NCI-H146 treated with DMSO at 0.1 percent for 48 hours (cell line): ENCODE data around the gene SLC6A7.
"Not testable (repeated sequence)": the region's sequence is repeated elsewhere in the genome, so short reads cannot be mapped to it uniquely, and the experiment has no call there.

Experiments used
- DNase-seq: peaks from one replicate; lab custom pipeline; 2025; ENCODE audit not compliant: unreplicated experiment; lab: John Stamatoyannopoulos, UW

SLC6A7 gene

DNA sequence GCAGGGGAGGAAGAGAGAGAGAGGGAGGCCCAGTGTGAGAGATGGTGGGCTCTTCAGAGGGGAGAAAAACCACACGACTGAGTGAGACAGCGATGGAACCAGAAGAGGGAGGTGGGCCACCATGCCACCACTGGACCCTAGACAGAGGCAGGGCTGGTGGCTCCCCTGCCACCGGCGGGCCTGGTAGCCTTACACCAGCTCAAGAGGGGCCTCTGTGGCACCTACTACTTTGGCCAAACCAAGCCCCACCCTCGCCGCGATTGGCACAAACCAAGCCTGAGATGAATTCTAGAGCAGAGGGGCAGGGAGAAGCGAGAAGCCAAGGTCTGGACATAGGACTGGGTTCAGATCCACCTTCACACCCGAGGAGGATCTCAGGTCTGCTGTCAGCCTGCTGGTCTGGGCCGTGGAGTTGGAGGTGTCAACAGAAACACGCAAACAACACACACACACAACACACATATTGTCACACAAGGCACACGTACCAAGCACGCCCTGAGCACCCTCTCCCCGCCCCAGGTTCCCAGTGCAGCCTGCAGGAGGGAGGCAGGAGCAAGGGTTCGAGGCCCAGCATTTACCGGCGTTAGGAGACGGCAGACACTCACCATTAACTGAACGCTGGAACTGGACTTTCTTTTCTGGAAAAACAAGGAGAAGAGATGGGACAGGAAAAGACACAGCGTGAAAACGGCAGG, 49.4 kb downstream of the SLC6A7 start:
- DNase-seq: no peak

DNA sequence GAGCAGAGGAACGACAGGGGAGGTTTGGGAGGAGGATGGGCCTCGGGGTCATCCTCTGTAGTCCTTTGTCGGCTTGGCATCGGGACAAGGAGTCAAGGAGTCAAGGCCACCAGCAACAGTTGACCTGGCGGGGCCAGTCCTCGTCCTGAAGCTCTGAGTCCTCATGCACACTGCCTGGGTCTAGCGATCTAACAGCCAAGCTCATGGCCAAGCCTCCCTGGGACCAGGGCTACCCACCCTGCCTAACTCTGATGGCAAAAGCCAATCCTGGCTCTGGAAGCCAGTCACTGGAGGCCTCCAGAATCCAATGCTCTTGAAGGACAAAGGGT, 49.9 kb downstream of the SLC6A7 start:
- DNase-seq: no peak

DNA sequence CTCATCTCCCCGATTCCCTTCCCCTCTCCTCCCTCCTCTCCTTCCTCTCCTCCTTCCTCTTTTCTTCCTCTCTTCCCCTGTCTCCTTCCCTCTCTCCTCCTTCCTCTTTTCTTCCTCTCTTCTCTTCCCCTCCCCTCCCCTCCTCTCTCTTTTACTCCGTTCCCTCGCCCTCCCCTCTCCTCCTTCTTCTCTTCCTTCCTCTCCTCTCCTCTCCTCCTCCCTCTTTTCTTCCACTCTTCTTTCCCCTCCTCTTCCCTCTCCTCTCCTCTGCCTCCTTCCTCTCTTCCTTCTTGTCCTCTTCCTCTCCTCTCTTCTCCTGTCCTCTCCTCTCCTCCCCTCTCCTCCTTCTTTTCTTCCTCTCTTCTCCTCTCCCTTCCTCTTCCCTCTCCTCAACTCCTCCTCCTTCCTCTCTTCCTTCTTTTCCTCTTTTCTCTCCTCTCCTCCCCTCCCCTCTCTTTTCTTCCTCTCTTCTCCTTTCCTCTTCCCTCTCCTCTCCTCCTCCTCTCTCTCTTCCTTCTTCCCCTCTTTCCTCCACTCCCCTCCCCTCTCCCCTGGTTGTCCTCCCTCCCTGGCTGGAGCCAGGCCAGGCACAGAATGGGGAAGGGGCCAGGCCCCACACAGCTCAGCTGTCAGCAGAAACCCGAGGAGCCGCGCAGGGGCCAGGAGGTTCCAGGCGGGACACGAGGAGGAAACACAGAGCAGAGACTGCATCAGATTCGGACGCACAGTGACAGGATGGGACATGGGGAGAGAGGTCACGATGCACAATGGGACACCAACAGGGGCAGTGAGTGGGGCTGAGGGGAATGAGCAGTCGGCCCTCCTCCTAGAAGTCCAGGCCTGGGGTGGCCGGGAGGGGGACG, 51.7 kb downstream of the SLC6A7 start:
- no peak for DNase-seq

DNA sequence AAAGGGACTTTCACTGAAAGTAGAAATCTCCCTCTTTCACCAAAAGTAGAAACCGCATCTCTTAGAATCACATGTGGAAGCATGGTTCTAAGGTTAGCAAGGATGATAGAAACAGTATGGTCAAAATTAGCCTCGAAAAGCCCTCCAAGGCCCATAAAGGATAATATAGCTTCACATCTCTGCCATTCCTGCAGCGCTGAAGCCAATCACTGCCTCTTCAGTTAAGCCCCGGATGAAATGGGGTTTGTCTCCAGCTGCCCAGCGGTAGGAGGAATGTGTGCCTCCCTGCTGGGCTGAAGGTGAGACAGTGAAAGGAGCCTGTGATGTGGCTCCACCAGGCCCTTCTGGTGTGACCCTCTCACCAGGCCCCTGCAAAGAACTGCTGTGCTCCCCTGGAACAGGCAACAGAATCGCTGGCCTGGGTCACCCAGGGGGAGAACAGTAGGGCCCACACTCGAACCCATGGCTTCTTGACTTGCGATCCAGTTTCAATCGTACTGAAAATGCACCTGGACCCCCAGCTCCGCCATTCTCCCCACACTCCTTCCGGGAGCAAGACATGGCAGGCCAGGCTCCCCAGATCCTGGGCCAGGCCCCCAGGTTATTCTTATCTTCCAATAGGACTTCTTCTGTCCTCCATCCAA, 52.5 kb downstream of the SLC6A7 start:
- DNase-seq: no peak

DNA sequence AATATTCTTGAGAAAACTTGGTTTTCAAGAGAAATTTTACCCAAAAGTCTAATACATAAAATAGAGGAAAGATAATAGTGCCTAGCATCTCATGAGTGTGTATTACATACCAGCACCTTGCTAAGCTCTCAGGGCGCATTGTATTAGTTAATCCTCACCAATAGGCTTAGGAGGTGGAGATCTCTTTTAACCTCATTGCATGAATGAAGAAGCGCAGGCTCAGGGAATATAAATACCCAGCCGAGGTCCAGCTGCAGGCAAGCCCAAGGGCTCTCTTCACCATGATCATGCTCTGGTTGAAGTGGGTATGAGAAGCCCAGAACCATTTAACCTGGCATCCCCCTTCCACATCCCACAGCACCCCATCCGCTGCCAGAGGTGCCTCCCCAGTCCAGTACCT, 53.7 kb downstream of the SLC6A7 start:
- no peak for DNase-seq

DNA sequence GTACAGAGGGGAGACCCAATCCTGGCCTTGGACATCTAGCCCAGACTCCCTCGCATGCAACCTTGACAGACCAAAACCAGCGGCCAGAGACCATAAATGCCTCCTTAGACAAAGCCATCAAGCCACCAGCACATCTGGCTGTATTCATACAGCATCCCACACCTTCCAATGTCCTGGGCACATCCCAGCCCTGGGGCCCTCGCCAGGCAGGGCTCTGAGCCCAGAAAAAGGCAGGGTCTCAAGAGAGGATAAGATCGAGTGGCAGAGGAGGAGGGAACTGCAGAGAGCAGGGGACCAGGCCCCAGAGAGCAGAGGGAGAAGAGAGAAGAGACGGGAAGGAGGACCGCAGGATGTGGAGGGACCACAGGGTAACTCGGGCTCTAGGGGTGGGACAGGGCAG, 54.3 kb downstream of the SLC6A7 start:
- no peak for DNase-seq

DNA sequence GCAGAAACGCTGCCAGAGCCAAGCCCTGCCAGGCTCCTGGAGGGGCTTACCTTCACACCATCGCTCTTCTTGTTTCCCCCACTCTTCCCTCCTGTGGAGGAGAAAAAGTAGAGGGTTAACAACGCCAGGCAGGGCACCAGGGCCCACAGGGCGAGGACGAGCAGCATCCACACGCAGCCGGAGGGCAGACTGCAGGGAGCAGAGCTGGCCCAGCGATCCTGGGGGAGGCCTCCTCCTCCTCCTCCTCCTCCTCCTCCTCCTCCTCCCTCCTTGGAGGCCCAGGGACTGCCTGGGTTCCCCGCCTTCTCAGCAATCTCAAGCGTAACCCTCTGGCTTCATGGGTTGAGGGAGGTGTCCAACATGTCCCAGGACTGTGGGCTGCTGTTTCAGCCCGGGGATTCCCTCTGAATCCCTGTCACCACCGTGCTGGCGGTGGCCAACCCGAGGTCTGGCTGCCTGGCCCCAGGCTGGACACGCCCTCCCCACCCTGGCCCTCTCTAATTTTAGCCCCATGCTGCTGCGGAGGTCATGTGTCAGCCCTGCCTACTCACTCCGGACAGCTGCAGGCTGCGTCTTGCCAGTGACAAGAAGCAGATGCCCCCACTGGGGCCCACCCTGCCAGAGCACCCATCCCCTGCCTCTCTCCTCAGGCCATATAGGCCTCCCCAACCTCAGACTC, 55.4 kb downstream of the SLC6A7 start:
- DNase-seq: no peak

DNA sequence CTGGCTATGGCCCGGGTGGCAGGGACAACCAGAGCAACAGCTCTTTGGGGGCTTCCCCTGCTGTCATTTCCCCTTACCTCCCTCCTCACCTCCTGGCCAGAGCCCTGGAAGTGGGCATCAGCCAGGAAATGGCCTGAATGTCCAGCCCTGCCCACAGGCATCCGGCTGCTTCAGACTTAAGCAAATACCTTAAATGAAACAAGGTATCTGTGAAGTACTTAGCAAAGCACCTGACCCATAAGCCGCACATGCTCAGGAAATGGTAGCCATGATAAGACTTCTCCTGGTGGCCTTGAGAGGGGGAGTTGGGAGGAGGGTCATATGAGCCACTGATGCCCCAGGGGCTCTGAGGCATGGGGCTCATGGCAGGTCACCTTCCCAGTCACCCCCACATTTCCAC, 55.9 kb downstream of the SLC6A7 start:
- no peak for DNase-seq

DNA sequence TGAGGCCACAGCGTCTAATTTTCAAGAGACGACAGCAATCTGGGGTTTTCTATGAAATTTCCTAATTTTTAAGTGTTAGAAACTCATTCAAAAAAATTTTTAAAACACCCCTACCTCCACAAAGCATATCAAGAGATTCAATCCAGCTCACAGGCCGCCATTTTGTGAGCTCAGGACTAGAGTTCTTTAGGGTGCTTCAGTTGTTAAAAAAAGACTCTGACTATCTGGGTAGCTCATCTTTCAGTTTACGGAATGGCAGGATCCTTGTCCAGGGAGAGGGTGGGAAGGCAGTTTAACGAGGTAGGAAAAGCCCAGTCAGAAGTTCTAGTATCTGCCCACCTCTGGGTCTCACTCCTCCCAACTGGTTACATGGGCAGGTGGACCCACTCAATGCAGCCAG, 56.6 kb downstream of the SLC6A7 start:
- DNase-seq: no peak

DNA sequence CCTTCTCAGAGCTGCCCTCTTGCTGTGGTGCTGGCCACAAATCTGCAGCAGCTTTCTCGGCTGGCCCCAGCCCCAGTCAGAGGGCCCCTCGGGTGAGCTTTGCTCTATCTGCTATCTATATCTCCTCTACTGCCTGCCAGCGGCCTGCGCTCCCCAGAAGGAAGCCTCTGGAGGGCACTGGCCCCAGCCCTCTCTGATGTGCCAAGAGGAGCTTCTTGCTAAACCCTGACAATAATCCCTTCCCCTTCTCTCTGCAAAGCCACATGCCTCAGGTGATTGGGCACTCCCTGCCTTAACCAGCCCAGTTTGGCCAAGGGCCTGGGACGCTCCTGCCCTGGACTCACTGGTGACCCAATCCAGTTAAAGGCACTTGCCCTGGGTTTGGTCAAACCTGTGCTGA, 57.0 kb downstream of the SLC6A7 start:
- no peak for DNase-seq

DNA sequence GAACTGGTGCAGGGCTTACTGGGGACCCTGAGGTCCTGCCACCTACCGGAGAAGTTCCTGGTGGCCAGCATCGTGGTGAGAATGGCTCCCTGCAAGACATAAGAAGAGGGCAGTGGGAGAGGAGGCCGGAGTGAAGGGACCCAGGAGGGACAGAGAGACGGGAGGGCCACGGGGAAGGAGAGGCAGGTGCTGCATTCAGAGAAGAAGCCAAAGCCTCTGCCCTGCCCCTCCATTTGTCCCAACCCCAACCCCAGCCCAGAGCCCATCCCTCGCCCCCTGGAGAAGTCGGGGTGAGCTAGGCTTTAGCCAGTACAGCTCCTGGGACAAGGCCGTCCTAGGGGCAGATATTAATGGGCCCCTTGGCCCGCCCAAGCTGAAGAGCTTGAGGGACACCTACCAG, 57.9 kb downstream of the SLC6A7 start:
- no peak for DNase-seq

DNA sequence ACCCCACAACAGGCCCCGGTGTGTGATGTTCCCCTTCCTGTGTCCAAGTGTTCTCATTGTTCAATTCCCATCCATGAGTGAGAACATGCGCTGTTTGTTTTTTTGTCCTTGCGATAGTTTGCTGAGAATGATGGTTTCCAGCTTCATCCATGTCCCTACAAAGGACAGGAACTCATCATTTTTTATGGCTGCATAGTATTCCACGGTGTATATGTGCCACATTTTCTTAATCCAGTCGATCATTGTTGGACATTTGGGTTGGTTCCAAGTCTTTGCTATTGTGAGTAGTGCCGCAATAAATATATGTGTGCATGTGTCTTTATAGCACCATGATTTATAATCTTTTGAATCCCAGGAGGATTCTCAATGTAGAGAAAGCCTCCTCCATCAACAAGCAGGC, 58.6 kb downstream of the SLC6A7 start:
- not testable (repeated sequence) for DNase-seq

DNA sequence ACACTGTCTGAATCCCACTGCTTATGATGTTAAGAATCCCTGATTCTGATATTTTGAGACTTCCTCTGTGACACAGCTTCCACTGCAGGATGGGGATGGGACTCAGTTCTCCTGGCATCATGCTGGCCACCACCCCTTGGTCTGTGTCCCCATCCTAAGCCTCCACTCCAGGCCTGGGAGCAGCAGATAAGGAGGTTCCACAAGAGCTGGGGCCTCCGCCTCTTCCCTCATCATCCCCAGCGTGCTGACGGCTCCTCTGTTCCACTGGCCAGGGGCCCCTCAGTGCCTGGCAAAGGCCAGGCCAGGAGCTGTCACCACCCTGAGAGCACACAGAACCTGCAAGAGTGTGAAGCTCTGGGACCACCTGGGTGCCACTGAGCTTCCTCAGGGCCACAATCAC, 59.1 kb downstream of the SLC6A7 start:
- no peak for DNase-seq

DNA sequence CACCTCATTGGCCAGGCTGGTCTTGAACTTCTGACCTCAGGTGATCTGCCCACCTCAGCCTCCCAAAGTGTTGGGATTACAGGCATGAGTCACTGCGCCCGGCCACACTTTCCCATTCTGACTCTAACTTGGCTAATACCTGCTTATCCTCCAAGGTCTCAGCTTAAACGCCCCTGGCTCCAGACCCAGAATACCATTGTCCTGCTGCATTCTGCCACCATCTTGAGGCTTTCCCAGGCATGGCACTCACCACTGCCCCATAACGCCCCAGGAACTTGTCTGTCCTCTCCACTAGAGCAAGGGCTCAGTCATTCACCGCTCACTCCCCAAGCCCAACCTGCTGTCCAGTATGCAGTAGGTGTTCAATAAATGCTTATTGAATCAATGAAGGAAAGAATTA, 59.9 kb downstream of the SLC6A7 start:
- DNase-seq: no peak

DNA sequence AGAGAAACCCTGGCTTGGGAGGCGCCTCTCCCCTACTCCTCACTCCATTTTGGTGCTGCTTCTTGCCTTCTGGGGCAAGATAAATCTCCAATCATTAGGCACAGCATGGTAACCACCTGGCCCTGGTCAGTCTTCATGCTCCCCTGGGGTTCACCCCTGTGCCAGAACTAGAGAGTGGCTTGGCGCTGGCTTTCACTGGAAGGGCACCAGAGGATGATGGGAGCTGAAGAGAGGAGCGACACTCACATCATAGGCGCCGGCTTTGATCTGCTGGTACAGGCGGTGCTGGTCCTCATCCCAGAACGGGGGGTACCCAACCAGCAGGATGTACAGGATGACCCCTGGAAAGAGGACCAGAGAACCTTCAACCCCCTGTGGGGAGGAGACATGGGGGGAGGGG, 61.6 kb downstream of the SLC6A7 start:
- no peak for DNase-seq

DNA sequence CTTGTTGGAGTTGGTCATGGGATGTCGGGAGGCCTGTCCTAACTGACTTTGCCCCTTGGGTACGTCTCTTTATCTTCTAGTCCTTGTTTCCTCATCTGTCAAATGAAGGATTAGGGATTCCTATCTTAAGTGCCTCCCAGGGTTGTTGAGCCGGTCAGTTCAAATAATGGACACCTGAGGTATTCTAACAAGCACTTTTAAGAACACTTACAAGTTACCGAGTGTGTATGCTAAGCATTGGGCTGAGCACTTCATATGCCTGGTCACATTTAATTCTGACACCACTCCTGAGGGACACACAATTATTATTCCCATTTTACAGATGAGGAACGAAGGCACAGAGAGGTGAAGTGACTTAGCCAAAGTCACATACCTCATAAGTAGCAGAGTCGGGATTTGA, 62.6 kb downstream of the SLC6A7 start:
- DNase-seq: no peak

DNA sequence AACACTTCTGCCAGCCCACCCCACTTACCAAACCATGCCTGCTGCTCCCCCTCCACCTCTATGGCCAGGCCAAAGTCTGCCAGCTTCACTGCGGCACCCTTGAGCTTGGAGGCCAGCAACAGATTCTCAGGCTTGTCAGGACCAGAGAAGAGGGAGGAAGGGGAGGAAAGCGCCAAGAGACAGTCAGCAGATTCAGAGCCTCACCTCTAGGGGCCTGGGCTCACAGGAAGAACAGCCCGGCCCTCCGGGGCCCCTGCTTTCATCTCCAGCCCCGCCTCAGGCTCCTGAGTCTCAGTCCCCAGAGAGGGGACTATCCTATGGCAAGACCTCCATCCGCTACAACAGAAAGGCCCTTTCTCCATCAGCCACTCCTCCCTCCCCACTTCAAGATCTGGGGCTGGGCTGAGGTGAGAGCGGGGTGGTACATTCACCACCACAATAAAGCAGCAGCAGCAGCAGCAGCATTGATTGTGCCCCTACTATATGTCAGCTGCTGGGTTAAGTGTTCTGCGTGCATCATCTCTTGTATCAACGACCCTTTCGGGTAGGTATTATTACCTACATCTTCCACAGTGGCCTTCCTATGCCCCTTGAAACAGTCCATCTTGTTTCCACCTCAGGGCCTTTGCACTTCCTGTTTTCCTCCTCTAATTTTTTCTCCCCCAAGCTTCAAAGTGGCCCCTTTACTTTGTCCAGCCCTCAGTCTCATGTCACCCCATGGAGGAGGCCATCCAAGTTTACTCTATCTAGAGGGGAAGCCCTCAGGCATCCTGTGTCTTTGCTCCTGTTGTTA, 63.8 kb downstream of the SLC6A7 start:
- no peak for DNase-seq

DNA sequence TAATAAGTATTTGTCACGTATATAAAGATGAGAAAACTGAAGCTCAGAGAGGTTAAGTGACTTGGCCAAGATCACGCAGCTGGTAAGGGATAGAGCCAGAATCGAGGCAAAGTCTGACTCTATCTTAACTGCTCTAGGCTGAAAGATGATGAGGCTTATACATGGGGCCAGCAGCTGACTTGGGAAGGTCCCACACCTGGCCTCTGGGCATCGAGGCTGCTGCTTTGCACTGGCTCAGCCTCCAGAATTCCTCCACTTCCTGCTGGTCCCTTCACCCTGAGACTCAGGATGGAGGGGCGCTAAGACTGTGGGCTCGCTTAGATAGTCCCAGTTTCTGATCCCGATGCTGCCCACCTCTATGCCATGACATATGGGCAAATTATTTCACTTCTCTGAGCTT, 64.5 kb downstream of the SLC6A7 start:
- DNase-seq: no peak

DNA sequence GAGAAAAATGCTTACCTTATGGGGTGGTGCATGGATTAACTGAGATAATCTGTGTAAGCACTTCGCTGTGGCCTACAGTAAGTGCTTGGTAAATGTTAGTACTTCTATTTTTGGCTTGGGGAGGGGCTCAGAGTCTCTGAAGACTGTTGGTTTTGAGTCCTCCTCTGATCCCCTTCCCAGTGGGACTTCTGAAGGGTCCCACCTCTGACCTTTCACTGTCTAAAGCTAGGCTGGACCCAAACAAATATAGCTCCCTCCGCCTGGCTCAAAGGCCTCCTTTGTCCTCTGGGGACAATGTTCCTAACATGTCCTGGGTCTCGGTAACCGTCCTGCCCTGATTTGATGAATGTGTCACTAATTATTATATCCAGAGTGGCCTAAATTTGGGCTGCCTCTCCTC, 64.9 kb downstream of the SLC6A7 start:
- no peak for DNase-seq

DNA sequence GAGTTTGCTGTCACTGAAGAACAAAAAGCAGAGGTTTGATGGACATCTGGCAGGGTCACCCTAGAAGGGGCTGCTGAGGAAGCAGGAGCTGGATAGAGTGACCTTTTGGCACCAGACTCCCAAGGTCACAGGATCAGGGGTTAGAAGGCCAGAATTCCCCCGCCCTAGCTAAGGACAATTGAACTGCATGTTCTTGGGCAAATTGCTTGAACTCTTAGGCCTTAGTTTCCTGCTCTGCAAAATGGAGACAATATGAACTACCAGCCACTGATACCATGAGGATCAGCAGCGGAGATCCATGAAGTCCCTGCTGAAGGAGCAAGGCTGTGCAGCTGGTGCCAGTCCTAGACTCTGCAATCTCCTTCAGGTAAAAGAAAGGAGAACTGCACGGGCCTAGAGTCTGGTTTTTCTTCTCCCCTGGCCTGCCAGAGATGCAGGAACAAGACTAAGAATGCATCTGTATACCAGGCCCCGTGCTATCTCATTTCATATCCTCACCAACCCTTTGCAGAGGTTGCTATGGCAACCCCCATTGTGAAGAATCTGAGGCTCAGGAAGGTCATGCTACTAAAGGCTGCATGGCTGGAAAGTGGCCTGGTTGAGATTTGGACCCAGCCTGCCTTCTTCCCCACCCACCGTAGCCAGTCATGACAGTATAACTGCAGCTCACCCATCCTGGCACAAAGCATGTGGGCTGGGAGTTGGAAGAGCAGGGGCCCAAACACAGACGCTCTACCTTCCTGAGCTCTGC, 66.0 kb downstream of the SLC6A7 start:
- peak; percentile 6 for DNase-seq
